HG02884 (cell line): Measurements from ENCODE around the gene SMS.
A peak's percentile ranks its signal among the peaks of the same experiment; 100 is the strongest.
"Not testable (repeated sequence)": the region's sequence is repeated elsewhere in the genome, so short reads cannot be mapped to it uniquely, and the experiment has no call there.

Experiments
- ATAC-seq: cut with Tn5 transposase; IDR thresholded peaks from one replicate; pipeline ENCODE4 v1.9.1; 2021; ENCODE audit warnings: mild to moderate bottlenecking, moderate library complexity; ENCODE audit not compliant: unreplicated experiment

The SMS gene

GRCh38 chrX:21949689-21950088, 9.2 kb downstream of the SMS start:
- no peak for ATAC-seq

GRCh38 chrX:21950557-21950956, 10.0 kb downstream of the SMS start:
- not testable (repeated sequence) for ATAC-seq

- no peak for ATAC-seq
Measured at GRCh38 chrX:21952624-21953023, 12.1 kb downstream of the SMS start.

DNA sequence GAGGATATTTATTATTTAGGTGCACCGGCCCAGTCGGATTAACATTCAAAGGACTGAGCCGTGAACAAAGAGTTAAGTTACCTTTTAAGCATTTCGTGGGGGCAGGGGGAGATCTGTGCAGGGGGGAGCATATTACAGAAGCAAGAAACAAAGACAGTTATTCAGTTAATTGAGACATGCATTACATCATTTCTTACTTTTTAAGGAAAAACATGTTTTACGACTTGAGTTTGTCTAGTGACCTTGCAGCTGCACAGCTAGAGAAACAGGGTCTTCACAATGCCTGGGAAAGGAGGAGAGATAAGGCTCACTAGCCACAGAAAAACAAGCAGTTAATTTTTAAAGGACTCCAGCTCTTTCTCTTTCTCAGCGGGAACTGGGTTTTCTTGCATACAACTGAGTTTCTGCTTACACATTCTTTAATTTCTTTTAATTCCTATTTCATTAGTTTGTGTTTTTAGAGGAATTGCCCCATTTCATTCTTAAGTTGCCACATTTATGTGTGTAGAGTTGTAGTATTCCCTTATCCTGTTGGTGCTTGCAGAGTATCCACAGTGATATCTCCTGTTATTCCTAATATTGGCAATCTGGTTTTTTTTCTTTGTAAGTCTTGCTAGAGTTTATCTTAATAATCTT, 12.8 kb downstream of the SMS start:
- ATAC-seq, result not testable (repeated sequence)

- ATAC-seq, result no peak
Measured at GRCh38 chrX:21955403-21956189, 15.1 kb downstream of the SMS start.

- ATAC-seq, result no peak
Measured at GRCh38 chrX:21956783-21957182, 16.3 kb downstream of the SMS start.

DNA sequence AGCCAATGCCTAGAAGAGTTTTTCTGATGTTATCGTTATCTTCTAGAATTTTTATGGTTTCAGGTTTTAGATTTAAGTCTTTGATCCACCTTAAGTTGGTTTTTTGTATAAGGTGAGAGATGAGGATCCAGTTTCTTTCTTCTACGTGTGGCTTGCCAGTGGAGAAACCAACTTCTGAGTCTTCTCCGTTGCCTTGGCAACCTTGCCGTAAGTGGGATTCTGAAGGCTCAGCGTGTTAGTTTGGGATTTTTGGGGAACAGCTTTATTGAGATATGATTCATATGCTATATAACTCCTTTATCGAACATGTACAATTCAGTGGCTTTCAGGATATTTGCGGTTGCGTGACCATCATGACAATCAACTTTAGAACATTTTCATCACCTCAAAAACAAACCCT, 17.7 kb downstream of the SMS start:
- ATAC-seq, result no peak

DNA sequence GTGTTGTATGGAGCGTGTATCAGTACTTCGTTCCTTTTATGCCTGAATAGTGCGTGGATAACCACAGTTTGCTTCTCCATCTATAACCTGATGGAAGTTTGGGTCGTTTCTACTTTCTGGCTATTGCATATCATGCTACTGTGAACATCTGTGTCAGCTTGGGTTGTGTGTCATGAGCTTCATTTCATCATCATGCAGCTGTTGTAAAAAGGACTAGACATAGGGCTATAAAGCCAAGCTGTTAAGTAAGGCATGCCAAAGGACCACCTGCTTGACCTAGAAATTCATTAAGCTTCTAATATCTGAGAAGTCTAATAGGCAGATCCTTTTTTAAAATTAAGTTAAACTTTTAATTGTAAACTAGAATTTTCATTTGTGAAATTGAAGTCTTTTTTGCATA, 18.4 kb downstream of the SMS start:
- ATAC-seq, result no peak

GRCh38 chrX:21959362-21960051, 19.0 kb downstream of the SMS start:
- ATAC-seq, result peak; percentile 47

- ATAC-seq, result no peak
Measured at GRCh38 chrX:21960569-21961541, 20.3 kb downstream of the SMS start.

DNA sequence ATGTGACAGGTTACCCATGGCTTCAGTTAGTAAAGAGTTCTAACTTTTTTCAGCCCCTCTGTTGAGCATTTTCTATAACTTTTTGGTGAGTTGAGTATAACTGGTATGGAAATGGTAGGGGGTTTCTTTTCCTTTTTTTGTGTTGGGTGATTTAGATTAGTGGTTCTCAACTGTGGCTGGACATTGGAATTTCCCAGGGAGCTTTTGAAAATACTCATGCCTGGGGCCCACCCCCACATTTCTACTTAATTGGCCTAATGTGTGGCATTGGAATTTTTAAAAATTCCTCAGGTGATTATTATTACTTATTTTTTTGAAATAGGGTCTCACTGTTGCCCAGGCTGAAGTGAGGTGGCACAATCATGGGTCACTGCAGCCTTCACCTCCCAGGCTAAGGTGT, 21.9 kb downstream of the SMS start:
- no peak for ATAC-seq

DNA sequence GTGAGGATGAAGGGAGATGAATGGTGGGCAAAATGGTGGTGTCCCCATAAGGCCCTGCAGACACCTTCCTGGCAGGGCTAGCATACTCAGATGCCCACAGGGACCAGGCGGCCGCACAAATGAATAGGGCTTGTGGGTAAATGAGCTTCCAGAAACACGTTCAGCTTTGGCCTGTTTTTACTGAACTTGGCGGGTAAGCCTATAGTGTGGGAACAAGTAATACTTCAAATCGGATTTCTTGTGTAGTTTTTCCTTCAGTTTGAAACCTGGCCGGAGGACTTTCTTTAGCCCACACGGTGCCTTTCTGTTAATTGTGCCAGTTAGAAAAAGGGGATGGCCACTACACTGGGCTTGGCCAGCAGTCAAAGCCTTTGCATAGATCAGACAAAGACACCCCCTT, 22.8 kb downstream of the SMS start:
- no peak for ATAC-seq

- ATAC-seq, result no peak
Measured at GRCh38 chrX:21963731-21964405, 23.4 kb downstream of the SMS start.

DNA sequence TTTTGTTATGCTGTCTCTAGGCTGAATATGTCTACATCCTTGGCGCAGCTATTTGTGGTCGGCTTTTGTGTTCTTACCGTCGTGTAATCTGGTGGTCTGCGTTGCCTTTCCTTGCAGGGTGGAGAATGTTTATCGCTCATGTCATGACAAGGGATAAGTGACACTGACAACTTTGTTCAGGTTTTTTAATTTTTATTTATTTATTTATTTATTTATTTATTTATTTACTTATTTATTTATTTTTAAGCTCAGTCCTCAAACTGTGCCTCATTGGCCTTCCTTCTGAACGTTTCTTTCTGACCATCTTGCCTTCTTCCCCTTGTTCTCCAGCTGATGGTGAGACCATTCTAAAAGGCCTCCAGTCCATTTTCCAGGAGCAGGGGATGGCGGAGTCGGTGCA, 26.4 kb downstream of the SMS start:
- ATAC-seq, result no peak

- no peak for ATAC-seq
Measured at GRCh38 chrX:21968333-21968732, 27.8 kb downstream of the SMS start.

DNA sequence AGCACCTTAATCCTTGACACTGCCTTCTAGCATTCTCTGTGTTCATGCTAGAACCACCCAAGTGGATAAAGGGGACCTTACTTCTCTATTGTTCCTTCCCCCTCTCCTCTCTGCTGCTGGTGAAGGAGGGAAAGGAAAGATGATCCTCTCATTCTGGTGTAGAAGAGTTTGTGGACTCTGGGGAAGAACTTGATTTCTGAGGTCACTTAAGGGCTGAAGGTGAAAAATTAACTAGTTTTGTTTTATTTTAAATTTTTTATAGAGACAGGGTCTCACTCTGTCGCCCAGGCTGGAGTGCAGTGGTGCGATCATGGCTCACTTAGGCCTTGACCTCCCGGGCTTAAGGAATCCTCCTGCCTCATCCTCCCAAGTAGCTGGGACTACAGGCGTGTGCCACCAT, 29.8 kb downstream of the SMS start:
- no peak for ATAC-seq

DNA sequence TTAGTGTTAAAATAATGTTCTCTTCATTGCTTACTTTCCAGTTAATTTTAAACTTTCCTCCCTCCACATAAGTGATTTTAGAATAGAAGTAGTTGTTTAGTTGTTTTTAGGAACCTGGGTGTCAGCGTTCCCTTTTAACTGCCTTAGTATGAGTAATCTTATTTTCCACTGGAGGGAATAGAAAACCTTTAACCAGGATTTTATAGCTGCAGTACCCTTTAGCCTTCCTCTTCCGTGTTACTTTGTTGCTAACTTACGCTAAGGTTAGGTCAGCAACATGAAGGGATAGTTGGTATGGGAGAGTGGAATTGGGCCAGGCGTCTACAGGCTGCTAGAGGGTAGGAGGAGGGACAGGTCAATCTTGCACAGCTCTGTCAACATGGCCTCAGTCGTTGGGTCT, 31.5 kb downstream of the SMS start:
- no peak for ATAC-seq

DNA sequence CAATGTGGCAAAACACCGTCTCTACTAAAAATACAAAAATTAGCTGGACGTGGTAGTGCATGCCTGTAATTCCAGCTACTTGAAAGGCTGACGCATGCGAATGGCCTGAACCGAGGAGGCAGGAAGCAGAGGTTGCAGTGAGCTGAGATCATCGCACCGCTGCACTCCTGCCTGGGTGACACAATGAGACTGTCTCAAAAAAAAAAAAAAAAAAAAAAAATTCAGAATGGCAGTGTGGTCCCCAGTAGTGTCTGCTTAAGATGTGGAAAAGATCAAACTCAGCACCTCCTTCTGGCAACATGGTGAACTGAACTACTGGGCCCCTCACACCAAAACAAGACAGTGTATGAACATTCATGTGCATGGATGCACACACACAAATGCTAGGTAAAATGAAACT, 32.2 kb downstream of the SMS start:
- no peak for ATAC-seq

GRCh38 chrX:21973321-21974010, 33.0 kb downstream of the SMS start:
- ATAC-seq, result no peak

GRCh38 chrX:21974011-21974385, 33.5 kb downstream of the SMS start:
- peak; percentile 67 for ATAC-seq
